Mesenchymal stem cell (in vitro differentiated cells and primary cell): ENCODE results near the gene PEF1.

ENCODE experiments used
- DNase-seq: peaks from one replicate; pipeline ENCODE4 v3.0.0-alpha.2; 2013
- H2AFZ ChIP-seq: one replicate; pipeline ENCODE4 v1.6.1; 2013; ENCODE audit warnings: low read depth, mild to moderate bottlenecking, control low read depth, inconsistent platforms, low read length, moderate library complexity
- H2AK5ac ChIP-seq: 2 replicates; pipeline ENCODE4 v1.6.1; 2013; ENCODE audit warnings: low read length, moderate library complexity, mild to moderate bottlenecking, inconsistent platforms; ENCODE audit not compliant: severe bottlenecking
- H2BK120ac ChIP-seq: one replicate; pipeline ENCODE4 v1.6.1; 2013; ENCODE audit warnings: low read depth, mild to moderate bottlenecking, inconsistent platforms, low read length, moderate library complexity
- H2BK12ac ChIP-seq, 2 experiments: one replicate each; pipeline ENCODE4 v1.6.1; 2013; ENCODE audit warnings: inconsistent platforms in 2 of 2, low read length in 2 of 2, mild to moderate bottlenecking in 2 of 2, moderate library complexity in 2 of 2, control low read depth in 1 of 2
- H2BK15ac ChIP-seq: one replicate; pipeline ENCODE4 v1.6.1; 2013; ENCODE audit warnings: mild to moderate bottlenecking, low read depth, inconsistent platforms; ENCODE audit not compliant: poor library complexity, severe bottlenecking
- H2BK5ac ChIP-seq: 2 replicates; pipeline ENCODE4 v1.6.1; 2013; ENCODE audit warnings: low read depth, mild to moderate bottlenecking, low read length, control low read depth, inconsistent platforms; ENCODE audit not compliant: poor library complexity, severe bottlenecking
- H3K14ac ChIP-seq, 2 experiments: one replicate each; pipeline ENCODE4 v1.6.1; 2013; ENCODE audit warnings: inconsistent platforms in 2 of 2, low read length in 2 of 2, control low read depth in 1 of 2, mild to moderate bottlenecking in 1 of 2, moderate library complexity in 1 of 2
- H3K18ac ChIP-seq, 2 experiments: one replicate each; pipeline ENCODE4 v1.6.1; 2013; ENCODE audit warnings: inconsistent platforms in 2 of 2, low read length in 2 of 2, control low read depth in 1 of 2, low read depth in 1 of 2, mild to moderate bottlenecking in 1 of 2
- H3K23ac ChIP-seq, 2 experiments: one replicate each; pipeline ENCODE4 v1.6.1; 2013; ENCODE audit warnings: inconsistent platforms in 2 of 2, low read length in 2 of 2, mild to moderate bottlenecking in 2 of 2, moderate library complexity in 2 of 2, control low read depth in 1 of 2
- H3K27ac ChIP-seq: 2 replicates; pipeline ENCODE4 v1.5.1; 2013; ENCODE audit warnings: mild to moderate bottlenecking, moderate library complexity, low read length, control low read depth, inconsistent platforms; ENCODE audit not compliant: poor library complexity, severe bottlenecking
- H3K27me3 ChIP-seq, 2 experiments: 2 replicates each; pipeline versions ENCODE4 v1.6.1 to v1.7.0; 2013; ENCODE audit warnings: low read length in 2 of 2, mild to moderate bottlenecking in 2 of 2, moderate library complexity in 2 of 2, control low read depth in 1 of 2, inconsistent platforms in 1 of 2; ENCODE audit not compliant: control insufficient read depth in 1 of 2, insufficient read depth in 1 of 2
- H3K36me3 ChIP-seq, 2 experiments: 2 replicates each; pipeline versions ENCODE4 v1.6.1 to v1.7.0; 2013; ENCODE audit warnings: low read length in 2 of 2, control low read depth in 1 of 2, inconsistent platforms in 1 of 2, low read depth in 1 of 2, mild to moderate bottlenecking in 1 of 2; ENCODE audit not compliant: insufficient read depth in 2 of 2, control insufficient read depth in 1 of 2
- H3K4ac ChIP-seq, 2 experiments: one replicate each; pipeline ENCODE4 v1.6.1; 2013; ENCODE audit warnings: inconsistent platforms in 2 of 2, low read length in 2 of 2, mild to moderate bottlenecking in 2 of 2, moderate library complexity in 2 of 2, control low read depth in 1 of 2, low read depth in 1 of 2
- H3K4me1 ChIP-seq: 2 replicates; pipeline ENCODE4 v1.6.1; 2013; ENCODE audit warnings: low read depth, low read length, control low read depth; ENCODE audit not compliant: control insufficient read depth, insufficient read depth
- H3K4me2 ChIP-seq: 2 replicates; pipeline ENCODE4 v1.6.1; 2013; ENCODE audit warnings: low read length, mild to moderate bottlenecking, inconsistent platforms; ENCODE audit not compliant: poor library complexity, severe bottlenecking
- H3K4me3 ChIP-seq, 2 experiments: 2 replicates each; pipeline versions ENCODE4 v1.5.1 to v1.7.0; 2013; ENCODE audit warnings: low read length in 2 of 2, mild to moderate bottlenecking in 2 of 2, control low read depth in 1 of 2, low read depth in 1 of 2; ENCODE audit not compliant: insufficient read depth in 1 of 2
- H3K79me1 ChIP-seq: replicated peaks from 2 replicates; pipeline ENCODE4 v1.6.1; 2013; ENCODE audit warnings: mild to moderate bottlenecking, control low read depth, low read length, inconsistent platforms; ENCODE audit not compliant: poor library complexity, severe bottlenecking
- H3K9ac ChIP-seq: 2 replicates; pipeline ENCODE4 v1.7.0; 2013; ENCODE audit warnings: mild to moderate bottlenecking, low read length, moderate library complexity
- H3K9me3 ChIP-seq: 2 replicates; pipeline ENCODE4 v1.7.0; 2013; ENCODE audit warnings: mild to moderate bottlenecking, low read length; ENCODE audit not compliant: control insufficient read depth
- H4K8ac ChIP-seq: one replicate; pipeline ENCODE4 v1.6.1; 2013; ENCODE audit warnings: inconsistent platforms, mild to moderate bottlenecking, low read length, moderate library complexity
- H4K91ac ChIP-seq: one replicate; pipeline ENCODE4 v1.6.1; 2013; ENCODE audit warnings: mild to moderate bottlenecking, low read length, inconsistent platforms
- WGBS: methylation state at CpG from one replicate; pipeline ENCODE4 v1.1.7; 2013; ENCODE audit warnings: mixed read lengths; 5-methylcytosine and 5-hydroxymethylcytosine counted together

Gene PEF1

DNA sequence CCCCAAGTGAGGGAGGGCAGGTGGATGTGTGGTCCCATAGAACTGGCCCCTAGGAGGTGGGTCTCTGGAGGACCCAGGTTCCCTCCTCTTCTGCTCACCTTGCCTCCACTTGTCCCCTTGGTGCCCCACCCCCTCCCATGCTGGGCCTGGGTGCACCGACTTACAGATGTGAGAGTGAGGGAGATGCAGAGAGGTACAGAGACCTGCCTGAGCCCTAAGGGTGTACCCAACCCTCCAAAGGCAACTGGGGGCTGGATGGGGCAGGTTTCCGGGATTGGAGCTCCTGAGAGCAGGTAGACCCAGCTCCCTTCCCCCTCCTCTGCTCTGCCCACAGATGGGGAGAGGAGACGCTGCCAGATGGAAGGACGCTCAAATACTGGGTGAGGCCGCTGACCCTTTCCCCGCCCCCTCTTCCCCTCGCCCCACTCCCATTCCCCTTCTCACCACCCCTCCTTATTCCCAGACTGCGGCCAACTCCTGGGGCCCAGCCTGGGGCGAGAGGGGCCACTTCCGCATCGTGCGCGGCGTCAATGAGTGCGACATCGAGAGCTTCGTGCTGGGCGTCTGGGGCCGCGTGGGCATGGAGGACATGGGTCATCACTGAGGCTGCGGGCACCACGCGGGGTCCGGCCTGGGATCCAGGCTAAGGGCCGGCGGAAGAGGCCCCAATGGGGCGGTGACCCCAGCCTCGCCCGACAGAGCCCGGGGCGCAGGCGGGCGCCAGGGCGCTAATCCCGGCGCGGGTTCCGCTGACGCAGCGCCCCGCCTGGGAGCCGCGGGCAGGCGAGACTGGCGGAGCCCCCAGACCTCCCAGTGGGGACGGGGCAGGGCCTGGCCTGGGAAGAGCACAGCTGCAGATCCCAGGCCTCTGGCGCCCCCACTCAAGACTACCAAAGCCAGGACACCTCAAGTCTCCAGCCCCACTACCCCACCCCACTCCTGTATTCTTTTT is 58.0 kb downstream of the PEF1 start:
- Histone ChIP-seq H2BK15ac (no peak overlapping the region), H3K9me3 (no peaks in the 10 kb centered on the region), H3K79me1 (peaks cover 10% of the 10 kb centered on the region), H2AK5ac (peak overlapping the region; percentile 3), H4K8ac (no peak overlapping the region), H3K4me3 (no peak overlapping the region), H2BK5ac (no peak overlapping the region), H3K4ac (no peak overlapping the region), H2AFZ (no peak overlapping the region), H3K27me3 (peaks cover 0 to 8% of the 10 kb centered on the region in 2 experiments), H3K18ac (no peak overlapping the region), H3K14ac (peak overlapping the region in 1 of 2 experiments; percentile 45), H3K4me1 (peaks cover 60% of the 10 kb centered on the region), H3K23ac (no peak overlapping the region), H3K9ac (no peak overlapping the region), H2BK120ac (no peak overlapping the region), H2BK12ac (peak overlapping the region in 1 of 2 experiments; percentile 12), H4K91ac (no peak overlapping the region), H3K36me3 (peaks cover 0 to 56% of the 10 kb centered on the region in 2 experiments), H3K4me2 (no peak overlapping the region), H3K27ac (no peak overlapping the region)
- 69% methylated on average over 47 of the region's 47 CpGs for WGBS
- DNase-seq = no peak

DNA sequence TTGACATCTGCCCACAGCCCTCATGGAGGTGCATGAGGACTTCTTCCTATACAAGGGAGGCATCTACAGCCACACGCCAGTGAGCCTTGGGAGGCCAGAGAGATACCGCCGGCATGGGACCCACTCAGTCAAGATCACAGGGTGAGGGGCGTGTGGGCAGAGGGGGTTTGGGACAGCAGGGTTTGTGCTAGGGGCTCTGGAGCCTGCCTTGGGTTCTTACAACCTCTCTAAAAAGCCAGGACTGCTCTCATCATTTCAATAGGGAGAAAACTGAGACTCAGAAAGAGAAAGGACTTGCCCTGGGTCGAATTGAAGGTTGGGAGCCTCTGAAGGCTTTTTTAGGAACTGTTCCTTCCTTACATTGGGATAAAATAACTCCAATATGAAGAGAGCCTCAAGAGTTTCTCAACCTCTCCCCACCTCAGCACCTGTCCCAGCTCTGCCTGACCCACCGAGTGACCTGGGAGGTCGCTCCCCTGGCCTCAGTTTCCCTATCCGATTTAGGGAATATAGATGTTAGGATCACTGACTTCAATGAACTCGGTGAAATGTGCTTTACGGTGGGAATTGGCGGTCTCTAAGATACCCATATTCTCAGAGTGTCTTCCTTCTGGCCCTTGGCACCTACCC is 58.8 kb downstream of the PEF1 start:
- Histone ChIP-seq H3K14ac (no peak overlapping the region), H2AFZ (no peak overlapping the region), H2BK120ac (no peak overlapping the region), H3K23ac (no peak overlapping the region), H3K79me1 (peaks cover 10% of the 10 kb centered on the region), H3K18ac (no peak overlapping the region), H2AK5ac (peak overlapping the region; percentile 34), H3K36me3 (peaks cover 0 to 56% of the 10 kb centered on the region in 2 experiments), H3K4me2 (no peak overlapping the region), H2BK12ac (peak overlapping the region in 1 of 2 experiments; percentile 12), H3K9ac (no peak overlapping the region), H3K4me1 (peaks cover 61% of the 10 kb centered on the region), H2BK5ac (no peak overlapping the region), H3K4me3 (no peak overlapping the region), H2BK15ac (peak overlapping the region; percentile 12), H3K27me3 (peaks cover 0 to 7% of the 10 kb centered on the region in 2 experiments), H3K27ac (no peak overlapping the region), H3K9me3 (no peaks in the 10 kb centered on the region), H4K91ac (no peak overlapping the region), H3K4ac (no peak overlapping the region), H4K8ac (no peak overlapping the region)
- 86% methylated on average over 9 of the region's 11 CpGs for WGBS
- no peak for DNase-seq

DNA sequence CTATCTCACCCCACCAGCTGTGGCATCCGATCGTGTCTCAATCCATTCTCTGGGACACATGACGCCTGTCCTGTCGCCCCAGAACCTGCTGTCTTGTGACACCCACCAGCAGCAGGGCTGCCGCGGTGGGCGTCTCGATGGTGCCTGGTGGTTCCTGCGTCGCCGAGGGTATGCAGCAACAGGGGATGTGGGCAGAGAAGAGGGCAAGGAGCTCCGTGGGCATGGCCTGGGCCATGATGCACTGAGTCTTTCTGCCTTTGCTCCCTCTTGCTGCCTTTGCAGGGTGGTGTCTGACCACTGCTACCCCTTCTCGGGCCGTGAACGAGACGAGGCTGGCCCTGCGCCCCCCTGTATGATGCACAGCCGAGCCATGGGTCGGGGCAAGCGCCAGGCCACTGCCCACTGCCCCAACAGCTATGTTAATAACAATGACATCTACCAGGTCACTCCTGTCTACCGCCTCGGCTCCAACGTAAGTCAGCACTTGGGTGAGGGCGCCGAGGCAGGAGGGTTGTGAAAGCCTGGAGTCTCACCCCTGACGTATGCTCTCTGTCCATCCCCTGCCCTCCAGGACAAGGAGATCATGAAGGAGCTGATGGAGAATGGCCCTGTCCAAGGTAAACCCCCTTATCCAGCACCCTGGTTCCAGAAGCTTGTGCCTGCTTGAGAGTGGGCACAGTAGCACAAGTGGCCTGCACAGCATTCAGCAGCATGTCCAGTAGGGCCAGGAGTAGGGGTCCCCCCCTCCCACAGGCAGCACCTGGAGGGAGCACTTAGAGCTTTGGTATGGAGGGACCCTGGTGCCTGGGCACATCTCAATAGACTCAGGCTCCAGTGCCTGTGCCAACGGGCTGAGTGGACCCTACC is 59.6 kb downstream of the PEF1 start:
- Histone ChIP-seq H4K8ac (no peak overlapping the region), H3K14ac (peak overlapping the region in 1 of 2 experiments; percentile 36), H3K18ac (peak overlapping the region in 1 of 2 experiments; percentile 6), H2BK5ac (no peak overlapping the region), H3K4ac (no peak overlapping the region), H3K4me1 (peaks cover 64% of the 10 kb centered on the region), H2AK5ac (peak overlapping the region; percentile 69), H3K23ac (no peak overlapping the region), H3K4me3 (no peak overlapping the region), H3K27me3 (peaks cover 0 to 5% of the 10 kb centered on the region in 2 experiments), H3K27ac (no peak overlapping the region), H3K4me2 (no peak overlapping the region), H2BK12ac (peak overlapping the region in 1 of 2 experiments; percentile 67), H4K91ac (peak overlapping the region; percentile 1), H3K36me3 (peaks cover 0 to 56% of the 10 kb centered on the region in 2 experiments), H2BK120ac (no peak overlapping the region), H3K79me1 (peaks cover 10% of the 10 kb centered on the region), H2AFZ (no peak overlapping the region), H3K9me3 (no peaks in the 10 kb centered on the region), H3K9ac (no peak overlapping the region), H2BK15ac (no peak overlapping the region)
- WGBS = 90% methylated on average over 27 of the region's 27 CpGs
- DNase-seq = no peak
